A549 treated with DMSO at 1 μM for 4 hours (cell line): ENCODE measurements around the gene FUNDC1. TPM values are rescaled to one million over a fixed set of nuclear protein-coding genes. Genes with fewer than 3 reads are reported as not detected.

Experiments
- total RNA-seq: library from RNA; stranded (reverse); fragments of 200-300 nt; extraction: Qiagen RNA extraction; gene quantifications from 5 replicates; pipeline ENCODE4 v1.2.3, GENCODE V29; 2022; ENCODE audit warnings: low read depth

Gene FUNDC1
- total RNA-seq: 24.5 to 27.8 TPM (median 26.2 TPM) in 5 replicates

GRCh38 chrX:44542567-44543325 is at the start of gene FUNDC1:
Gene FUNDC1 (minus strand): TSS chrX:44542859. CDS start chrX:44542832, 27 bp downstream.

Other genes with a start within 250 kb of the FUNDC1 start
- 0.18 to 0.26 TPM (median 0.23 TPM) in 5 replicates for gene EFHC2, start 199.2 kb downstream of the FUNDC1 start, total RNA-seq